ENCODE data around the gene FOXL1.

The FOXL1 gene

DNA sequence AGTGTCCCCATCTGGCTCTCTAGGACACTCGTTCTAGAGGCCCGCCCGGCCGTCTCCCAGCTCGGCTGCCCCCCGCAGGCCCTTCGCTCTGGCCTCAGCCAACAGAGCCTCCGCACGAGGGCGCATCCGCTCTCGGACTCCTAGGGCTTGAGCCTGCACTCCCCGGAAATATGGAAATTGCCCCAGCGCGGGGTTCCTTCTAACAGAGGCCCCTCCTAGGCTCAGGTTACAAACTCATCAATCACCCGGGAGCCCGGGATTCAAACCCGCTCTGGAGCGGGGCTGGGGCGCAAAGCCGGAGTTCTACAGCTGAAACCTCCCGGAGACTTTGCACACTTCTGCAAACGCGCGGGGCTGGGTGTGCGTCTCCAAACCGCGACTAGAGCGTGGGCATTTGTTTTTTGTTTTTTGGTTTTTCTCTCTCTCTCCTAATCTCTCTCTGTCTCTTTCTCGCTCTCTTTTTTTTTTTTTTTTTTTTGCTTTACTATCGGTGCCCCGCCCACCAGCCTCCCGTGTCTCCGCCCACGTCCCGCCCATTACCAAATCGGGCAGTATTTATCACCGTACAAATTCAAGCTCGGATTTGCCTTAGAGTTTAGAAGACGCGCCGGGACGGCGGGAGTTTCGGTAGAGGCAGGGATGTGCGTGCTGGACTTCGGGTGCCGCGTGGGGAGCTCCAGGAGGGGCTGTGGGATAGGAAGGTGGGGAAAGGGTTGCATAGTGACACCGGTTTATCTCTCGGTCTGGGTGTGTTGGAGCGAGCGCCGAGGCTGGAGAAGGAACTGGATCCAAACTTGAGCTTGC lies 2.4 kb upstream of the FOXL1 start:
- H3K36me3 Mint-ChIP-seq (ENCODE audit: low read depth) = peaks cover 28% of the 10 kb centered on the region
- DNase-seq = peak; percentile 94
- H3K4me3 Mint-ChIP-seq = peak overlapping the region; percentile 96
- TF ChIP-seq, protein P1, sequence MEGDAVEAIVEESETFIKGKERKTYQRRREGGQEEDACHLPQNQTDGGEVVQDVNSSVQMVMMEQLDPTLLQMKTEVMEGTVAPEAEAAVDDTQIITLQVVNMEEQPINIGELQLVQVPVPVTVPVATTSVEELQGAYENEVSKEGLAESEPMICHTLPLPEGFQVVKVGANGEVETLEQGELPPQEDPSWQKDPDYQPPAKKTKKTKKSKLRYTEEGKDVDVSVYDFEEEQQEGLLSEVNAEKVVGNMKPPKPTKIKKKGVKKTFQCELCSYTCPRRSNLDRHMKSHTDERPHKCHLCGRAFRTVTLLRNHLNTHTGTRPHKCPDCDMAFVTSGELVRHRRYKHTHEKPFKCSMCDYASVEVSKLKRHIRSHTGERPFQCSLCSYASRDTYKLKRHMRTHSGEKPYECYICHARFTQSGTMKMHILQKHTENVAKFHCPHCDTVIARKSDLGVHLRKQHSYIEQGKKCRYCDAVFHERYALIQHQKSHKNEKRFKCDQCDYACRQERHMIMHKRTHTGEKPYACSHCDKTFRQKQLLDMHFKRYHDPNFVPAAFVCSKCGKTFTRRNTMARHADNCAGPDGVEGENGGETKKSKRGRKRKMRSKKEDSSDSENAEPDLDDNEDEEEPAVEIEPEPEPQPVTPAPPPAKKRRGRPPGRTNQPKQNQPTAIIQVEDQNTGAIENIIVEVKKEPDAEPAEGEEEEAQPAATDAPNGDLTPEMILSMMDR (IDR thresholded peaks at IDR 0.05) = peak; percentile 45
- H3K27ac Mint-ChIP-seq = peak overlapping the region; percentile 98
- no peaks in the 10 kb centered on the region for H3K9me3 Mint-ChIP-seq
- H3K27me3 Mint-ChIP-seq (ENCODE audit: low read depth, poor library complexity) = peaks cover 48% of the 10 kb centered on the region
- peaks cover 91% of the 10 kb centered on the region for H3K4me1 Mint-ChIP-seq

DNA sequence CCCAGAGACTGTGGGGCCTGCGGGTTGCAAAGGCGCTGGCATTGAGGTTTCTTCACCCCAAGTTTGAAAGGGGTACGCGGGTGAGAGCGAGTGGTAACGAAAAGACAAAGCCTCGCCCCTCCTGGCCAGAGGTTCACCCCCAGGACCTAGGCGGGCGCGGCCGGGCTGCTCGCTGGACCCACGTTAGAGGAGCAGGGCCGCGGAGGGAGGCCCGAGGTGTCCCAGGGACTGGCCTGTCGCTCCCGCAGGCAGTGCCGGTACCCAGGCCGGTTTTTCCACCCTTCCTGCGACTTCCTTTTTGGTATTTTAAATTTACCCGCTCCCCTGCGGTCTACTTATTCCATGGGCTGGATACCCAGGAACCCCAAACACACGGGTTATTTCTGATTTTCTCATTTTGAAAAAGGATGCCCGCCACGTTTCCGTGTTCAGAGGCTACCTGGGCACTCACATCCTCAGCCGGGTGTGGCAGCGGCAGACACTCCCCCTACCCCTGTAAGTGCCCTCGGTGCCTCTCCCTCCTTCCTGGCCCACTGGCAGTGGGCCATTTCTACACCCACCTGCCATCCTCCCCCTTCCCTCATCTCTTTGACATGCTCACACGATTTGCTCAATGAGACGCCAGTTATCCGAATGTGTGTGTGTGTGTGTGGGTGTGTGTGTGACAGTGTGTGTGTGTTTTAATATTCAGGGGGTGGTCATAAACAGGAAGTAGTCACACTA lies 1.6 kb upstream of the FOXL1 start:
- Mint-ChIP-seq H3K4me3 (peak overlapping the region; percentile 96), H3K36me3 (ENCODE audit: low read depth) (peaks cover 22% of the 10 kb centered on the region), H3K9me3 (no peaks in the 10 kb centered on the region), H3K27me3 (ENCODE audit: low read depth, poor library complexity) (peaks cover 46% of the 10 kb centered on the region), H3K27ac (peak overlapping the region; percentile 69), H3K4me1 (peaks cover 91% of the 10 kb centered on the region)
- TF ChIP-seq, protein P1 (IDR thresholded peaks at IDR 0.05) = no peak
- peak; percentile 52 for DNase-seq

DNA sequence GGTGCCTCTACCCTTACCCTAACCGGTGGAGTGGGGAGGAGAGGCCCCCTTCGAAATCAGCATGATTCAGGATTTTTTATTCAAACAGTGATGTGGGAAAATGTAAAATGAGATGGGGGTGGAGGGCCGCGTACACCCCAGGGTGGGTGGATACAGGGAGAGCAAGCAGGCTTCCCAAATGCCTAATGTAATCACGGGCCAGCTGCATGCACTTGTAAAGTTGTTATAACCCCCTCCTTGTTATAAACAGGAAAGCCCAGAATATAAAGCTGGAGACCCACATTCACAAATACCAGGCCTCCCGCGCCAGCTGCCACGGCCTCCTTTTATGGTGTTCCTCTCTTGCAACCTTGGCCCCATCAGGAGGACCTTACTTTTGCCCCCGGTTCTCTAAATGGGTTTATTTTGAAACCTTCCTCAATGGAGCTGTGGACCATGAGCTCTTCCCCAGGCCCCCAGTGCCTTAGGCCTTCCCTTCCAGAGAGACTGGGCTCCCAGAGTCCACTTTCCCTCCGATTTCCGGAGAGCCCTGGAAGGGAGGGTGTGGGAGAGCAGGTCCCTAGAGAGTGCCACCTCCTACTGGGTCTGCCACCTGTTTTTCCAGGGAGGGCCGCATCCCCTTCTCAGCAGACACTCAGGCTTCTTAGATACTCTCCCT lies 906 bp upstream of the FOXL1 start:
- TF ChIP-seq, protein P1 (IDR thresholded peaks at IDR 0.05) = no peak
- no peaks in the 10 kb centered on the region for H3K9me3 Mint-ChIP-seq
- H3K4me3 Mint-ChIP-seq = peak overlapping the region; percentile 96
- no peak for DNase-seq
- peaks cover 46% of the 10 kb centered on the region for H3K27me3 Mint-ChIP-seq (ENCODE audit: low read depth, poor library complexity)
- peaks cover 91% of the 10 kb centered on the region for H3K4me1 Mint-ChIP-seq
- H3K36me3 Mint-ChIP-seq (ENCODE audit: low read depth) = peaks cover 22% of the 10 kb centered on the region
- H3K27ac Mint-ChIP-seq = peak overlapping the region; percentile 69

DNA sequence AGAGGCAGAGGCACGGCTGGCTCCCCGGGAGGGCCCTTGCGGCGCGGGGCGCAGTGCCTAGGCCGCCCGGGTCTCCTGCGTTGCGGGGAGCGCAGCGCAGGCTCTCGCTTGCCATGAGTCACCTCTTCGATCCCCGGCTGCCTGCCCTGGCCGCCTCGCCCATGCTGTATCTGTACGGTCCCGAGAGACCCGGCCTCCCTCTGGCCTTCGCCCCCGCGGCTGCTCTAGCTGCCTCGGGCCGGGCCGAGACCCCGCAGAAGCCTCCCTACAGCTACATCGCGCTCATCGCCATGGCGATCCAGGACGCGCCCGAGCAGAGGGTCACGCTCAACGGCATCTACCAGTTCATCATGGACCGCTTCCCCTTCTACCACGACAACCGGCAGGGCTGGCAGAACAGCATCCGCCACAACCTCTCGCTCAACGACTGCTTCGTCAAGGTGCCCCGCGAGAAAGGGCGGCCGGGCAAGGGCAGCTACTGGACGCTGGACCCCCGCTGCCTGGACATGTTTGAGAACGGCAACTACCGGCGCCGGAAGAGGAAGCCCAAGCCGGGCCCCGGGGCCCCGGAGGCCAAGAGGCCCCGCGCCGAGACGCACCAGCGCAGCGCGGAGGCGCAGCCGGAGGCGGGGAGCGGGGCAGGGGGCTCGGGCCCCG lies 390 bp downstream of the FOXL1 start:
- peak; percentile 58 for DNase-seq
- H3K27ac Mint-ChIP-seq = no peak overlapping the region
- TF ChIP-seq, protein P1 (IDR thresholded peaks at IDR 0.05) = no peak
- peaks cover 78% of the 10 kb centered on the region for H3K4me1 Mint-ChIP-seq
- H3K36me3 Mint-ChIP-seq (ENCODE audit: low read depth) = peaks cover 17% of the 10 kb centered on the region
- peak overlapping the region; percentile 96 for H3K4me3 Mint-ChIP-seq
- peaks cover 39% of the 10 kb centered on the region for H3K27me3 Mint-ChIP-seq (ENCODE audit: low read depth, poor library complexity)
- no peaks in the 10 kb centered on the region for H3K9me3 Mint-ChIP-seq

DNA sequence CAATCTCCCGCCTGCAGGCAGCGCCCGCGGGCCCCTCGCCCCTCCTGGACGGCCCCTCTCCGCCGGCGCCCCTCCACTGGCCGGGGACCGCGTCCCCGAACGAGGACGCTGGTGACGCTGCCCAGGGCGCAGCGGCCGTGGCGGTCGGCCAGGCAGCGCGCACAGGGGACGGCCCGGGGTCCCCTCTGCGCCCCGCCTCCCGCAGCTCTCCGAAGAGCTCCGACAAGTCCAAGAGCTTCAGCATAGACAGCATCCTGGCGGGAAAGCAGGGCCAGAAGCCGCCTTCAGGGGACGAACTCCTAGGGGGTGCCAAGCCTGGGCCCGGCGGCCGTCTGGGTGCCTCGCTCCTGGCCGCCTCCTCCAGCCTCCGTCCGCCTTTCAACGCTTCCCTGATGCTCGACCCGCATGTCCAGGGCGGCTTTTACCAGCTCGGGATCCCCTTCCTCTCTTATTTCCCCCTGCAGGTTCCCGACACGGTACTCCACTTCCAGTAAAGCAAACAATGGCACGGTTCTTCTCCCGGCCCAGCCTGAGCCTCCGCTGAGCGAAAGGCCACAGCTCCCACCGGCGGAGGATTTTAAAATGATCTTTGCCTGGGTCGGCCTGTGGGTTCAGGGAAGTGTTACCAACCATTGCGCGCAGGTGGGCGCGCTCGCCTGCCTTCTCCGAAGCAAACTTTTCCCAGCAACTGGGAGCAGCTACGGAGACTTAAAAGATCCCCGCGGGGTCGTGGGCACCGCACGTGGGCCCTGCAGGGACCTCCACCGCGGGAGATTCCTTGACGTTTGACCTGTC lies 1.1 kb downstream of the FOXL1 start:
- H3K27ac Mint-ChIP-seq = no peak overlapping the region
- TF ChIP-seq, protein P1 (IDR thresholded peaks at IDR 0.05) = no peak
- H3K36me3 Mint-ChIP-seq (ENCODE audit: low read depth) = peaks cover 16% of the 10 kb centered on the region
- DNase-seq = peak; percentile 45
- no peaks in the 10 kb centered on the region for H3K9me3 Mint-ChIP-seq
- H3K4me3 Mint-ChIP-seq = peak overlapping the region; percentile 88
- peaks cover 71% of the 10 kb centered on the region for H3K4me1 Mint-ChIP-seq
- peaks cover 34% of the 10 kb centered on the region for H3K27me3 Mint-ChIP-seq (ENCODE audit: low read depth, poor library complexity)

All from nephron progenitor cell (in vitro differentiated cells).